LHCN-M2 (cell line): ENCODE measurements around the gene HAND1. TPM values are rescaled to one million over a fixed set of nuclear protein-coding genes. Genes with fewer than 3 reads are reported as not detected.
A peak's percentile ranks its signal among the peaks of the same experiment; 100 is the strongest.

Experiments
- DNase-seq: peaks from one replicate; pipeline ENCODE4 v3.0.0-alpha.2; 2012; ENCODE audit warnings: low read depth
- total RNA-seq: library from RNA; depleted of rRNA; stranded (reverse); fragments of >200 nt; gene quantifications from 2 replicates; pipeline ENCODE4 v1.2.3, GENCODE V29; 2014

The HAND1 gene
- total RNA-seq, 1 experiment from 2014 or later, result not detected

DNA sequence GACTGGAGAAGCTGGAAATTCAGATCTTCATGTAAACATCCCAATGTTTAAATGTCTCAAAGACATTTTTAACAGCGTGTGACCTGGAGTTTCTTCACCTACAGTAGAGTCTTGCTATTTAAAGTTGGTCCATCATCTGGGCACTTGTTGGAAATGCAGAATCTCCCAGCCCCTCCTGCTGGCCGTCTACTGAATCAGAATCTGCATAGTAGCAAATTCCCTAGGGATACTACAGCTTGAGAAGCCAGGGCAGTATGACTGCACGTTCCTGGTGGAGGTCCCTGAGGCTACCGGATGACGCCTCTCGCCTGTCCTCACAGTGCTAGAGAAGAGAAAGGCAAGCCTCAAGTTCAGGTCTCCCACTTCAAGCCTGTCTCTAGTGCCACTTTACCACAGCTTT lies 16.5 kb downstream of the HAND1 start:
- peak; percentile 49 for DNase-seq

DNA sequence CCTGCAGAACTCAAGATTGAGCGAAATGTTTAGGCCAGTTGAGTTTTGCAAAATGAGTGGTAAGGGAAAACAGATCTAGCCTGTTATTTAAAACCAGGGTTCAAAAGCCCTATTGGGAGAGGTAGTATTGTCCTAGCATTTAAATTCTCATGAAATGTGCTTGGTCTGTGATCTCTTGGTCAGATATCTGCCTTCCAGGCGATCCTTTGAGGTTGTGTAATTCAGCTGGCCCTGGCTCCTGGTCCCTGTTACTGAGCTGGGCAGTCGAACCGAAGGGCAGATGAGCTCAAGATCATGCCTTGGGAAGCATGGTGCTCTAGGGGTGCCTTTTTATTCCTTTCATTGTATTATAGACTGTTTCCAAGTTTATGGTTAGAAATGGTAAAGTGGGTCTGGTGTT lies 17.9 kb downstream of the HAND1 start:
- DNase-seq, result no peak

DNA sequence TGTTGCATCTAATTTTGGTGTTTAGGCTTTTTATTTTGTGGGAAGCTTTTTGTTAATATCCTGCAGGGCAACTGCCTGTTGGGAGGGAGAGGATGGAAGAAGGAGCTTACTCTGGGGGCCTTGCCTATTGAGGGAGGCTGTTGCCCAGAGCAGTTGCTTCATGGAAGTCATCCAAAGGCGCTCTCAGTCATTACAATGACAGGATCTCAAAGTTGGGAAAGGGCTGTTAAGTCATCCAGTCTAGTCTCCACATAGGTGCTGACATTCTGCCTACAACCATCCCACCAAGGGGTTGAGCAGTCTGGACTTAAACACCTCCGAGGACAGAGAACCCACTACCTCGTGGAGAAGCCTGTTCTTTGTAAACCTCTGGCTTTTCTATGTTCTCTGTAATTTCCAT lies 19.0 kb downstream of the HAND1 start:
- no peak for DNase-seq

DNA sequence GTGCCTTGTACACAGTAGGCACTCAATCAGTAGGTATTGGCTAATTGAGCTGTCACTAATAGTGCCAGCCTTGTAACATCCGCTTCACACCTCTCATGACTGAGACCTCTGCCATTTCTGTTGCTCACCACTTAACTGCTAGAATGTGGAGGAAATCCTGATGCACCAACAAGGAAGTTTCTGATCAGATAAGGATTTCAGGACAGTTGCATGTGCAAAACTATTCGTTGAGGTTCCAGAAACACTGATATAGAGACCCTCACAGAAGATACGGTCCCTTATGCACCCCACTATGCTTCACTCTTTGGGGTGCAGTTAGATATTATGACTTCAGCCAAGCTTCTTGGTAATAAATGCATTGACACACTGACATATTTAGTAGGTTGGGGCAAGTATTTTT lies 21.5 kb downstream of the HAND1 start:
- no peak for DNase-seq

DNA sequence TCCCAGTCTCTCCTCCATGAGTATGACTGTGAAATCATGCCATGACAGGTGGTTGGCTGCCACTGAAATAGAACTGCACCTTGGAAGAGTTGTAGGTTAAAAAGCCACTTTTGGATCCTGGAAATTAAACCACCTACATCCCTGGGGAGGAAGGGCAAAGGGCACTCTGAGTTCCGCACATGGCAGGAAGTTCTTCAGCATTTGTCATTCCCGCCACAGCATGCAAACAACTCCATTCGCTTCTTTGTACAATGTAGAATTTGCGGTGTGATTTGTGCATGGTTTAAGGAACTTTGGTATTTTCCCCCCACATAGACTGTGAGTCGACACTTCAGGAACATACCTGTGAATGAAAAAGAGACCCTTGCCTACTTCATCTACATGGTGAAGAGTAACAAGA lies 22.4 kb downstream of the HAND1 start:
- no peak for DNase-seq

DNA sequence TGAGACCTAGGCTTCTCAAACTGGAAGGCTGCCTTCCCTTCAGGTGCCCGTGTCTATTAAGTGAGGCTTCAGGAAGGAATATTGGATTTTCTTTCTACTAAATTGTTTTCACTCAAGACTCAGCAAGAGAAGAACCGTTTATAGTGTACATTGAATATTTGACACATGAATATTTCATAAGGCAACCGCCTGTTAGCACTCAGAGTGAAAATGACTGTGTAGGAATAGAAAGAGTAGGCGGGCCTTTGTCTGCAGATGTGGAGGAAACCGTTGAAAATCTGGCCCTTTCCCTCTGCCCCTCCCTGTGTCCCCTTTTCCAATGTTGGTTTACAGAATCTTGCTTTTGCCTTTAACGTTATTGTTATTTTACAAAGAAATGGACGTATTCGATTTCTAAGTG lies 26.1 kb downstream of the HAND1 start:
- no peak for DNase-seq

DNA sequence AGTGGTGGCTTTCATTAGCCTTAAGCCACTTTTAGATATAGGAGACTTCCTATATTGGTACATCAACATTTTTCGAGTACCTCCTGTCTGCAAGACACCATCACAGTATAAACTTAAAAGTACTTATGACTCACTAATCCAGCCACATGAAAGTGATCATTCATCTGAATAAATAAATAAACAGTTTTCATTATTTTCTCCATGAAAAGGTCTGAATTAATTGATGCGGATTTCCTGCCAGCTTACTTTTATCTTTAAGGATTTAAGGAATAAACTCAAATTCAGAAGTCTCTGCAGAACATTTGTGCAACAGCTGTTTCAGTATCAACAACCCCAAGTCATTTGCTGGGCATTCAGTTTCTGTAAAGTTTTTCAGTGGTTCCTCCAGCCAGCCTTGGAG lies 28.2 kb downstream of the HAND1 start:
- peak; percentile 12 for DNase-seq

DNA sequence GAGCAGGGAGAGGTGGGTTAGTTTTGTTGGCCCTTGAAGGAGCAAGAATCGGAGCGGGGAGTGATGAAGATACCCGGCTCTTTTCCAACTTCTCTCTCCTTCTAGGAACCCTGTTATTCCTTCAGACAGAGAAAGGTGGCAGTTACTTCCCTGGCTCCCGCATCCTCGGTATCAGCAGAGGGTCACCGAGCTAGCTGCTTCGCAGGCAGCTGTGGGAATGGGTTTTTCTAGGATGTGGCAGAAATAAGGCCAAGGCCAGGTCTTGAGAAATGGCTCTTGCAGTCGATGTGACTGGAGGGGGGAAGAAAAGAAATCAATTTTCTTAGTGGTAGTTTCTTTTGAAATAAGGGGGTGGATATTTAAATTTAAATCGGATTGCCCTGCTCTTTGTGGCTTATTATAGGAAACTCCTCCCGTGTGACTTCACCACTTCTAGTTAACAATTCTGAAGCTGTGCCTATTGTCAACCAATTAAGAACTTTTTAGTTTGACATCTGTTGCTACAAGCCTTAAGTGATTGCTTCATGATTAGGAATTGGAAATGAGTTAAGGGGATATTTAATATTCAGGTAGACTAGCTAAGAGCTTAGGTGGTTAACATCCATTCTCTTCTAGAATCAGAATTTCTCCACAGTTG lies 30.8 kb downstream of the HAND1 start:
- DNase-seq, result peak; percentile 10

DNA sequence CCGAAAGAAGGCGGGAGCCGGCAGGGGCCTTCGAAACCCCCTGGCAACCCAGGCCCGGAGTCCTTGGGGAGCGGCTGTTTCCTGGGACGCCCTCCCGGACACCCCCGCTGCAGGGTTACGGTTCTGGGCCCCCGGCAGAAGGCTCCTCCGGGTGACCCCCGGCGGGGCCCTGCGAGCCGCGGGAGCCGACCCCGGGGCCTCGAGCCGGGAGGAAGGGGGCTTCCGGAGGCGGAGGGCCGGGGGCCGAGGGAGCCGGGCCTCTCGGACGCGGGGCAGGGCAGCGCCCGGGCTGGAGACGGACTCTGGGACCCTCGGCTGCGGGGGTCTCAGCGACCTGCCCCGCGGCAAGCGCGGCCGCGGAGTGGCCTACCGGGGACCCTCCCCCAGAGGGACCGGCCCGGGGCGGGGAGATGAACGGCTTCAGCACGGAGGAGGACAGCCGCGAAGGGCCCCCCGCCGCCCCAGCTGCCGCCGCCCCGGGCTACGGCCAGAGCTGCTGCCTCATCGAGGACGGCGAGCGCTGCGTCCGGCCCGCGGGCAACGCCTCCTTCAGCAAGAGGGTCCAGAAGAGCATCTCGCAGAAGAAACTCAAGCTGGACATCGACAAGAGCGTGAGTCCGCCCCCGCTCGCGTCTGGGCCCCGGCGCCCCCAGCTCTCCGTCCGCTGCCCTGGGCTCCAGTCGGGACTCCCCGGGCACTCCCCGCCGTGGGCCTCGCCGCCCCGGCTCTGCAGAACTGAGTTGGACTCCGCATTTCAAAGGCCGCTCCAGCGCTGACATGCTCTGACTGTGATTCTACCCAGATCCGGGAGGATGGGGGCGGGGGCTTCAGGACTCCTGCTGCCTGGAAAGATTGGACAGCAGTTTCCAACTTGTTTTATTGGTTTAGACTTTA lies 31.6 kb downstream of the HAND1 start:
- DNase-seq, result peak; percentile 55

DNA sequence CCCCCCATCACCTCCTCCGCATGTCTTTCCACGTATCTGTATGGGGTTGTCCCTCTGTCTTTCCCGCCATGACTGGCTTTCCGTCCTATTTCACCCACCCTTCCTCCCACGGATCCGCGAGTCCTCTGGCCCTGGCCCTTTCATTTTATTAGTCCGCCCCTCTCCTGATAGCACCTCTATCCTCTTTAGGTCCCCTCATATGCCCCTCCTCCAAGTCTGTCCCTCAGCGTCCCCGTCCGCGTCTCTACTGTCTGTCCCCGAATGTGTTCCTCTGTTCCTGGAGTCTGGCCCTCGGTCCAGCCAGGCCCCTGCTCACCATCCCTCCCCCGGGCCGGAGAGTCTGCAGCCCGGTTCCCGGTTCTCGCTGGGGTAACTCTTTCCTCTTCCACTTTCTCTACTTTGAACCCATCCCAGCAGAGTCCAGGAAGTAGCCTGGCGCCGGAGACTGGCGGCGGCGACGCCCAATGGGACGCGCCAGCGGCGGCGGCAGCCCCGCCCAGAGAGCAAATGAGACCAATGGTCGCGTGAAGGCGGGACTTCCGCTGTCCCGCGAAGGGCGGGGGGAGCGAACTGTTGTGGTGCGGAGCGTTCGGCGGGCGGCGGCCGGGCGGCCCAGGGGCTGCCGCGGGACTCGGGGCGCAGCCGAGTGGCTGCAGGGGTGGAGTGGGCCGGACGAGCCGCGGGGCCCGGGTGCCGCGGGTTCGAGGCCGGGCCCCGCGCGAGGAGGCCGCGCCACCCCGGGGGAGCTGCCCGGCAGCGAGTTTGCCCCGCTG lies 32.4 kb downstream of the HAND1 start, which contains the start of gene SAP30L:
Gene SAP30L, plus strand, starts transcription at position 576 of the 773 bp plus-strand sequence. CDS start 608 bp downstream, outside the sequence.
- DNase-seq, result peak; percentile 92

DNA sequence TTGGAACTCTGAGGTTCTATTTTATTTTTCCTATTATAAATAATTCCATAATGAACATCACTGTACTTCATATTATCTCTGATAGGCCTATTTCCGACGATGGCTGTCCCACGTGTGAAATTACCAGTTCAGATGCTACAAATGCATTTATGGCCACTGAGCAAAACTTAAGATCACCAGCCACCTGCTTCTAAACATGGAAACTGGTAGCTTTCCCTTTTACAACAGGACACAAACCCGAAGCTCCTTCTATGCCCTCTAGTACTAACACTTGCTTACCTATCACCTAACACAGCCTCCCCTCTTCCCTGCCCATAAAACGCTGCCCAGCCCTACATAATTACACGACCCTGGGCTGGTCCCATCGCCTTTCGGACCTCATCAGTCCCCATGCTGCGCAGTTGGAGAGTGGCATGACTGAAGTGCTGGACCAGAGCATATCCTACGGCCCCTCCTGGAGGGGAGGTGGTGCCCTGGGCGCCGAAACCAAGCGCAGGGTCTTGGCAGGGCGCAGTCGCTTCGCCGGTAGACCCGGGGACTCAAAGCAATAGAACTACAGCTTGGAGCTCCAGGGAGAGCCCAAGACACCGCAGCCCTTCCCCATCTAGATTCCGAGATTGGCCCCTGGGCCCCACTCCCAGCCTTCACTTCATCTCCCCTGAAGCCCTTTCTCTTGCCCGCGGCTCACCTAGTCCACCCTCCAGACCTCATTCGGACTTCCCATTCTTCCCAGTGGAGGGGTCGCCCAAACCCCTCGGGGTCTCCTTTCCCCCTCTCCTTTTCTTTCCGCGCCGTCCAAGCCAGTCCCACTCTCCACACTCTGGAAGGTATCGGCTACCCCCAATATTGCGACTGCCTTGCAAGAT lies 33.2 kb downstream of the HAND1 start:
- DNase-seq, result peak; percentile 14

DNA sequence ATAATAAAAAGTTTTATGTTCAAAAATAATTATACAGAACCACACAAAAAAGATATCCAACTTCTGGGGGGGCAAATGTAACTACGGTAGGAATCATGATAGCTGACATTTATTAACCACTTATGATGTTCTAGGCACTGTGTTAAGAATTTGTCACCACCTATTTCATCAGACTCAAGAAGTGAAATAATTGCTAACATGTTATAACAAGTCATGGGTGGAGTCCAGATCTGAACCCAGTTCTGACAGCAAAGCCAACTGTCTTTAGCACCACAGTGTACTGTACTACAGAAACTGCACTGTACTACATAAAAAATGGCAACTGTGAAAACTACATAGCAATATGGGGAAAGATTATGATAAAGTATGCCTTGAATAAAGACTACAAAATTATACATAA lies 35.2 kb downstream of the HAND1 start:
- no peak for DNase-seq

DNA sequence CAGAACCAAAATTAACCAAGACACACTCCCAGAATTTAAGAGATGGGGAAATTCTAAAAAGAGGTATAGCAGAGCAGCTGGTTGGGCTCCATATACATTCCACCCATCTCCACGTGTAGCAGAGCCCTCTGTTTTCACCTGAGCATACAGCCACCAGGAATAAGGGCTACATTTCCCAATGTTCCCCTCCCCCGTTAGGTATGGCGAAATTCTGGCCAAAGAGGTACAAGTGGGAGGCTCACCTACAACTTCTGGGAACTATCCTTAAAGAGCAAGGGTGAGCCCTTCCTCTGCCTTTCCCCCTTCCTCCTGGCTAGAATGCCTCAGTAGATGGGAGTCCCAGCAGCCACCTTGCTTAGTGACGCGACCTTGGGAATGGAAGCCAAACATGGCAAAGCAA lies 37.5 kb downstream of the HAND1 start:
- no peak for DNase-seq

DNA sequence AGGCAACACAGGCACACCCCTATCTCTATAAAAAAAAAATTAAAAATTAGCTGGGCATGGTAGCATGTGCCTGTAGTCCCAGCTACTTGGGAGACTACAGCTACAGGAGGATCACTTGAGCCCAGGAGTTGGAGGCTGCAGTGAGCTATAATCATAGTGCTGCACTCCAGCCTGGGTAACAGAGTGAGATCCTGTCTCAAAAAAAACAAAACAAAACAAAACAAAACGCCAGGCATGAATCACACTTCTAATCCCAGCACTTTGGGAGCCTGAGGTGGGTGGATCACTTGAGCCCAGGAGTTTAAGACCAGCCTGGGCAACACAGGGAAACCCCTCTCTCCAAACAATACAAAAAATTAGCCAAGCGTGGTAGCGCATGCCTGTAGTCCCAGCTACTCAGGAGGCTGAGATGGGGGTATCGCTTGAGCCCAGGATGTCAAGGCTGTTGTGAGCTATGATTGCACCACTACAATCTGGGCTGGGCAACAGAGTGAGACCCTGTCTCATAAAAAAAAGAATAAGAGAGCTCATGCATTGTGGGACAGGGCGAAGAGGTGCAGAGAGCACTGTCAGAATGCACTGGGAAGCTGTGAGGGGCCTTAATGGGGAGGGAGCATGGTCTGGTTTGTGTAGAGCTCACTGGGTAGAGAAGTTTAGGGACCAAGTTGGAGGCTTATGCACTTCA lies 40.6 kb downstream of the HAND1 start:
- DNase-seq, result peak; percentile 32

DNA sequence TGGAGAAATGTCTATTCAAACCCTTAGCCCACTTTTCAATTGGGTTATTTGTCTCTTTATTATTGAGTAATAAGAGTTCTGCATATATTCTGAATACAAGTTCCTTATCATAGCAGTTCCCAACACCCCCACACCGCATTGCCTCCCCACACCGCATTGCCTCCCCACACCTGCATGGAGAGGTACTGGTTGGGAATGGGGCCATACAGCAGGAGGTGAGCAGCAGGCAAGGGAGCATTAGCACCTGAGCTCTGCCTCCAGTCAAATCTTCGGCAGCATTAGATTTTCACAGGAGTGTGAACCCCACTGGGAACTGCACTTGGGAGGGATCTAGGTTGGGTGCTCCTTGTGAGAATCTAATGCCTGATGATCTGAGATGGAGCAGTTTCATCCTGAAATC lies 42.8 kb downstream of the HAND1 start:
- DNase-seq, result no peak

DNA sequence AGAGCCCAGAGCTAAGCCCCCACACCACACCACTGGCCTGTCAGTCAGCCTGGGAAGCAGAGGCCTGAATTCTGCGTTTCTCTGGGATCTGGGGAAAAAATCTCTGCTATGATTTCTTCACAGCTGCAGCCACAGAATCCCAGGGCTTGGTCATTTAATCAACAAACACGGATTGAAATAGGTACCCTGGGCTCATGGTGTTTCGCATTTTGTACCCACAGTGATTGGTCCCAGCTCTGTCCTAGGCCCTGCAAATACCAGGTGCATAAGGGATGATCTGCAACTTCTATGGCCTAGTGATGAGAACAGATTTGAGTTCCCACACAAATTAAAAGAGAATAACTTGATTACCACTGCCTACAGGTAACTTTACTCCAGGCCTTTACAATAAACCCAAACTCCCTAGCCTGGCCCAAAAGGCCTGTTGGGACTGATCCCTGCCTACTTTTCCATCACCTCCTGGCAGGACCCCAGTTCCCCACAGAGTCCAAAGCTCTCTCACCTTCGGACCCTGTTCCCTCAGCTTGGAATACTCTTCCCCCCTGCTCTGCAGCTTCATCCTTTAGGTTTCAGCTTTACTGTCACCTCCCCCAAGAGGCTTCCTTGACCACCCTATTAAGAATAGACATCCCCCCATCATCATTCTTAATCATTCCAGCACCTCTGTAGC lies 46.9 kb downstream of the HAND1 start:
- DNase-seq, result no peak

DNA sequence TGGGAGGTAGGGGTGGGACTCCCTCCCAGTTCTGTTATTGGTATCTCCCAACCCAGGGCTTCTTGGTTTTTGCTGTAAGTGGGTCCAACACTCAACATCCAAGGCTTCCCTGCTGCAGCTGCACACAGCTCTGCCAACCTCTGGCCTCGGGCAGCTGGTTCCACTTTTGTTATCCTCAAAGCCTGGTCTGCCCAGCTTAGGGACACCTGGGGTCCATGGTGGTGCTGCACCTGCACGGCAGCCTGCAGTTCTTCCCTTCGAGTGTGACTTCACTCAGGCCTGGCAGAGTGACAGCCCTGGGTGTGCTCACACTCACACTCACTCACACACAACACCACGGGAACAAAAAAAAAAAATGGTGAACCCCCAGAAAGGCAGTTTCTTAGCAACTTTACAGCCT lies 47.6 kb downstream of the HAND1 start:
- no peak for DNase-seq

DNA sequence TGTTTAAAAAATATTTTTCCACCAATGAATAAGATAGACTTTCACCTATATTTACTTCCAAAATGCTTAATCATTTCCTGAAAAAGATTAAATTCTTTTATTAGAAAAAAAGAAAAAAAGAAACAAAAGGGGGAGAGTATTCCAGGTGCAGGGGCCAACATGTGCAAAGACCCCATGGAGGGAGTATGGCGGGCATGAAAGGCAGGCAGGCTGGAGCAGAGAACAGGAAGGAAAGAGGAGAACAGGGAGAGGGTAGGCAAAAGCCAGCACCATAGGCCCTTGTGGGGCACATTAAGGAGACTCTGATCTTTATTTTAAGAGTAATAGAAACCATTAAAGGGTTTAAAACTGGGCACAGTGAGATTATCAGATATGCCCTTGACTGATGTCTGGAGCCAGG lies 48.7 kb downstream of the HAND1 start:
- DNase-seq, result no peak

DNA sequence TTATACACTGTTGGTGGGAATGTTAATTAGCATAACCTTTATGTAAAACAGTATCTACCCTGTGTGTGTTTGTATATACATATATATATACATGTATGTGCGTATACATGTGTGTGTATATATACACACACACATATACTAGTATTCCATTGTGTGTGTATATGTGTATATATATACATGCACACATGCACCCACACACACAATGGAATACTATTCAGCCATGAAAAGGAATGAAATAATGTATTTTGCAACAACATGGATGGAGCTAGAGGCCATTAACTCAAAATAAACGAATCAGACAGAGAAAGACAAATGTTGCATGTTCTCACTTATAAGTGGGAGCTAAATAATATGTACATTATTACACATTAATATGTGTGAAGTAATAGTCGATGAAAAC lies 49.8 kb downstream of the HAND1 start:
- DNase-seq, result no peak
